Stimulated activated naive CD8-positive, alpha-beta T cell treated with anti-CD3 and anti-CD28 coated beads, Interleukin-15, Interleukin-2, amounts not matched to agents 100 ng/mL and 50 ng/mL, for 24 hours (primary cell): ENCODE measurements around the gene ESYT2.
"Not testable (repeated sequence)": the region's sequence is repeated elsewhere in the genome, so short reads cannot be mapped to it uniquely, and the experiment has no call there.

Source experiments
- H3K27ac Mint-ChIP-seq: one replicate; pipeline ENCODE4 v1.8.0; 2021; ENCODE audit warnings: mild to moderate bottlenecking, mixed read lengths
- H3K27me3 Mint-ChIP-seq: one replicate; pipeline ENCODE4 v1.8.0; 2021; ENCODE audit warnings: mixed read lengths
- H3K36me3 Mint-ChIP-seq: one replicate; pipeline ENCODE4 v1.8.0; 2021; ENCODE audit warnings: low read depth, mixed read lengths
- H3K4me1 Mint-ChIP-seq: one replicate; pipeline ENCODE4 v1.8.0; 2021; ENCODE audit warnings: low read depth, mixed read lengths
- H3K4me3 Mint-ChIP-seq: one replicate; pipeline ENCODE4 v1.8.0; 2021; ENCODE audit warnings: mild to moderate bottlenecking, mixed read lengths
- H3K9me3 Mint-ChIP-seq: one replicate; pipeline ENCODE4 v1.8.0; 2021; ENCODE audit warnings: mixed read lengths

The ESYT2 gene

GRCh38 chr7:158710651-158711102 lies 118.6 kb downstream of the ESYT2 start:
- no peaks in the 10 kb centered on the region for H3K27me3 Mint-ChIP-seq
- peak overlapping the region; percentile 36 for H3K27ac Mint-ChIP-seq
- H3K36me3 Mint-ChIP-seq, result no peaks in the 10 kb centered on the region
- peaks cover 18% of the 10 kb centered on the region for H3K4me1 Mint-ChIP-seq
- no peak overlapping the region for H3K4me3 Mint-ChIP-seq
- H3K9me3 Mint-ChIP-seq, result no peaks in the 10 kb centered on the region

GRCh38 chr7:158707610-158708009 lies 121.7 kb downstream of the ESYT2 start:
- H3K27me3 Mint-ChIP-seq, result no peaks in the 10 kb centered on the region
- H3K4me3 Mint-ChIP-seq, result no peak overlapping the region
- no peak overlapping the region for H3K27ac Mint-ChIP-seq
- peaks cover 10% of the 10 kb centered on the region for H3K36me3 Mint-ChIP-seq
- H3K4me1 Mint-ChIP-seq, result peaks cover 33% of the 10 kb centered on the region
- H3K9me3 Mint-ChIP-seq, result no peaks in the 10 kb centered on the region

GRCh38 chr7:158706710-158707590 lies 122.4 kb downstream of the ESYT2 start:
- Mint-ChIP-seq H3K27ac (no peak overlapping the region), H3K27me3 (no peaks in the 10 kb centered on the region), H3K4me3 (no peak overlapping the region), H3K36me3 (peaks cover 16% of the 10 kb centered on the region), H3K9me3 (no peaks in the 10 kb centered on the region), H3K4me1 (peaks cover 35% of the 10 kb centered on the region)

GRCh38 chr7:158706273-158706704 lies 123.0 kb downstream of the ESYT2 start:
- H3K27me3 Mint-ChIP-seq, result no peaks in the 10 kb centered on the region
- no peak overlapping the region for H3K27ac Mint-ChIP-seq
- peaks cover 41% of the 10 kb centered on the region for H3K4me1 Mint-ChIP-seq
- no peaks in the 10 kb centered on the region for H3K9me3 Mint-ChIP-seq
- H3K36me3 Mint-ChIP-seq, result peaks cover 22% of the 10 kb centered on the region
- H3K4me3 Mint-ChIP-seq, result peak overlapping the region; percentile 49

- peaks cover 42% of the 10 kb centered on the region for H3K4me1 Mint-ChIP-seq
- H3K27me3 Mint-ChIP-seq, result no peaks in the 10 kb centered on the region
- H3K27ac Mint-ChIP-seq, result peak overlapping the region; percentile 77
- peaks cover 29% of the 10 kb centered on the region for H3K36me3 Mint-ChIP-seq
- no peaks in the 10 kb centered on the region for H3K9me3 Mint-ChIP-seq
- peak overlapping the region; percentile 87 for H3K4me3 Mint-ChIP-seq
Measured at GRCh38 chr7:158705234-158705850, 124.0 kb downstream of the ESYT2 start.

GRCh38 chr7:158704524-158705233 lies 124.6 kb downstream of the ESYT2 start, which contains the start of gene NCAPG2:
NCAPG2 (minus strand) TSS chr7:158704804; CDS start chr7:158701899, 2,905 bp downstream.
- H3K4me3 Mint-ChIP-seq, result peak within 1 kb of the TSS; percentile 87
- H3K36me3 Mint-ChIP-seq, result peaks cover 32% of the 10 kb centered on the region
- no peaks in the 10 kb centered on the region for H3K9me3 Mint-ChIP-seq
- H3K27ac Mint-ChIP-seq, result peak within 1 kb of the TSS; percentile 87
- peaks cover 40% of the 10 kb centered on the region for H3K4me1 Mint-ChIP-seq
- H3K27me3 Mint-ChIP-seq, result no peaks in the 10 kb centered on the region

DNA sequence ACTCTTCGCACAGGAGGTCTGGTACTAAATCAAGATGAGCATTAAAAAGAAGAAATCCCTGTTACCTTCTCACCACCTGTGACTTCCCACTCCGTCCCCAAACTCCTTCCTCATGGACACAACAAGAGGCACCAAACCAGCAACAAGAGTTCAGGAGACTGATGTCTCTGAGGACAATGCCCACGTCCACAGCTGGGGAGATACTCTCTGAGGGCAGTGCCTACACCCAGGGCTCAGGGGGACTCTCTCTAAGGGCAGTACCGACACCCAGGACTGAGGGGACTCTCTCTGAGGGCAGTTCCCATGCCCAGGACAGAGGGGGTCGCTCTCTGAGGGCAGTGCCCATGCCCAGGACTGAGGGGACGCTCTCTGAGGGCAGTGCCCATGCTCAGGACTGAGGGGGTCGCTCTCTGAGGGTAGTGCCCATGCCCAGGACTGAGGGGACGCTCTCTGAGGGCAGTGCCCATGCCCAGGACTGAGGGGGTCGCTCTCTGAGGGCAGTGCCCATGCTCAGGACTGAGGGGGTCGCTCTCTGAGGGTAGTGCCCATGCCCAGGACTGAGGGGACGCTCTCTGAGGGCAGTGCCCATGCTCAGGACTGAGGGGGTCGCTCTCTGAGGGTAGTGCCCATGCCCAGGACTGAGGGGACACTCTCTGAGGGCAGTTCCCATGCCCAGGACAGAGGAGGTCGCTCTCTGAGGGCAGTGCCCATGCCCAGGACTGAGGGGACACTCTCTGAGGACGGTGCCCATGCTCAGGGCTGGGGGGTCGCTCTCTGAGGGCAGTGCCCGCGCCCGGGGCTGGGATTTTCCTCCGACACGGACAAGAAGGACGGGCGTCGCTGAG lies 125.4 kb downstream of the ESYT2 start:
- H3K9me3 Mint-ChIP-seq, H3K27me3 Mint-ChIP-seq: not testable (repeated sequence)
- Mint-ChIP-seq H3K4me3 (peak overlapping the region; percentile 87), H3K36me3 (peaks cover 40% of the 10 kb centered on the region), H3K27ac (peak overlapping the region; percentile 87), H3K4me1 (peaks cover 40% of the 10 kb centered on the region)

DNA sequence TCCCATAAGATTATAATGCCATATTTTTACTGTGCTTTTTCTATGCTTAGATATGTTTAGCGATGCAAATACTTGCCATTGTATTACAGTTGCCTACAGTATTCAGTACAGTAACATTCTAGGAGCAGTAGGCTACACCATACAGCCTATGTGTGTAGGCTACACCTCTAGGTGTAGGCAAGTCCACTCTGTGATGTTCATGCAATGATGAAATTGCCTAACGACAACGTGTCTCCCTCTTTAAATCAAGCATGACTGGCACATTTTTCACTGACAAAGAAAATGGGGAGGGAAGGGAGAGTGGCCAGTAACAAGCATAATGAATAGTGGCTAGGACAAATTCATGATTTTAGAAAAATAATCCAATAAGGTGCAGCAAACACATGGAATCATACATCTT lies 126.4 kb downstream of the ESYT2 start:
- Mint-ChIP-seq H3K27ac (peak overlapping the region; percentile 87), H3K4me1 (peaks cover 40% of the 10 kb centered on the region), H3K4me3 (peak overlapping the region; percentile 87), H3K9me3 (no peaks in the 10 kb centered on the region), H3K36me3 (peaks cover 44% of the 10 kb centered on the region), H3K27me3 (no peaks in the 10 kb centered on the region)

DNA sequence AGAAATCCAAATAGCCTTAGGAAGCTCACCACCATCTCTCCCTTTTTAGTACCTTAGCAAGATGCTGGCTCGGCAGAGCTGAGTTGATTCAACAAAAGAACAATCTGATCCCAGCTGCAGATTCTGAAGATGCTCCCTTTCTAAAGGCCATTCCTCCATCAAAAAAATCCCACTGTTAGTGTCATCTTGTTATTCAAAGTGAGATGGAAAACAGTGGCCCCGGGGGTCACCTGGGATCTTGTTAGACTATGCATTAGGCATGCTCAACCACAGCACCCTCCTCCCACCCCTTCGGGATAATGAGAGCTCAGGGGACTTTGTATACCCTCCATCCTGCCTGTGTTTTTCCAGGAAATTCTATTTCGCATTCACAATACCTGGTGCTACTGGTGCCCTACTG lies 127.1 kb downstream of the ESYT2 start:
- Mint-ChIP-seq H3K27me3 (no peaks in the 10 kb centered on the region), H3K4me3 (peak overlapping the region; percentile 87), H3K36me3 (peaks cover 49% of the 10 kb centered on the region), H3K9me3 (no peaks in the 10 kb centered on the region), H3K4me1 (peaks cover 40% of the 10 kb centered on the region), H3K27ac (no peak overlapping the region)

DNA sequence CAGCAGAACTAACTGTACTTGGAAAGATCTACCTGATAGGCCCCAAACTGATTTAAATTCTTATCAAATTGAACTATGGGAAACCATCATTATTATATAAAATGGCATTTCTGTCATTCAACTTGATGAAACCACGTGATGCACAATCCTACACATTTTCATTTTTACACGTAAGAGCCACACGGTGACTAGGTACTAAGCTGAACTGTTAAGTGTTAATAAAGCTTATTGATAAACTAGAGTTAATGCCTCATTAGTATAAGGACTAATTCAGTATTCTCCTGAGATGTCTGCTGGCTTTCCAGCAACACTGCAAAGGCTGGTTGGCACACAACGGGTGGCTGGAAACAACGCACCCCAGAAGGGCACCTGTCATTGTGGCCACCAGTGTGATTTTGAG lies 129.3 kb downstream of the ESYT2 start:
- Mint-ChIP-seq H3K9me3 (no peaks in the 10 kb centered on the region), H3K27ac (no peak overlapping the region), H3K4me1 (peaks cover 39% of the 10 kb centered on the region), H3K27me3 (no peaks in the 10 kb centered on the region), H3K36me3 (peaks cover 60% of the 10 kb centered on the region), H3K4me3 (no peak overlapping the region)

GRCh38 chr7:158699341-158699740 lies 130.0 kb downstream of the ESYT2 start:
- H3K27ac Mint-ChIP-seq, result no peak overlapping the region
- no peak overlapping the region for H3K4me3 Mint-ChIP-seq
- peaks cover 39% of the 10 kb centered on the region for H3K4me1 Mint-ChIP-seq
- H3K27me3 Mint-ChIP-seq, result no peaks in the 10 kb centered on the region
- peaks cover 66% of the 10 kb centered on the region for H3K36me3 Mint-ChIP-seq
- no peaks in the 10 kb centered on the region for H3K9me3 Mint-ChIP-seq

DNA sequence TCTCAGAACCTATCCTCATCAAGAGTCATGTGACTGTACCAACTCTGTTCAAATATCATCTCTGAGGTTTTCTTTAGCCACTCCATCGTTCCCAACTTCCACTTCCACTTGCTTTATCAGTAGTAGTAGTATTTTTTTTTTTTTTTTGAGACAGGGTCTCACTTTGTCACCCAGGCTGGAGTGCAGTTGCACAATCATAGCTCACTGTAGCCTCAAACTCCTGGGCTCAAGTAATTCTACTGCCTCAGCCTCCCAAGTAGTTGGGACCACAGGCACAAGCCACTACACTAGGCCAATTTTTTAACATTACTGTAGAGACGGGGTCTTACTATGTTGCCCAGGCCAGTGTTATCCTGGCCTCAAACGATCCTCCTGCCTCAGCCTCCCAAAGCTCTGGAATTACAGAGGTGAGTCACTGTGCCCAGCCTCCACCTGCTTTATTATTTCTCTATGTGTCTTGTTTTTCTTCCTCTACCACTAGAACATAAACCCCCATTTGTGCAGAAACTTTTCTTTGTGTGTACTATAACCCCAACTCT lies 130.6 kb downstream of the ESYT2 start:
- H3K27ac Mint-ChIP-seq, result no peak overlapping the region
- no peak overlapping the region for H3K4me3 Mint-ChIP-seq

GRCh38 chr7:158697597-158697996 lies 131.7 kb downstream of the ESYT2 start:
- not testable (repeated sequence) for H3K27me3 Mint-ChIP-seq, H3K4me3 Mint-ChIP-seq, H3K27ac Mint-ChIP-seq, H3K9me3 Mint-ChIP-seq
- peaks cover 66% of the 10 kb centered on the region for H3K36me3 Mint-ChIP-seq
- peaks cover 27% of the 10 kb centered on the region for H3K4me1 Mint-ChIP-seq

More for the DNA sequence above, 130.6 kb downstream of the ESYT2 start:
- Mint-ChIP-seq H3K36me3 (peaks cover 69% of the 10 kb centered on the region), H3K9me3 (no peaks in the 10 kb centered on the region), H3K4me1 (peaks cover 38% of the 10 kb centered on the region), H3K27me3 (no peaks in the 10 kb centered on the region)
